CD4-positive, alpha-beta T cell treated with Interleukin-6 for 4 hours (primary cell): ENCODE data around the gene CACNA2D2.

Source experiments
- DNase-seq: peaks from one replicate; pipeline ENCODE4 v3.0.0-alpha.2; 2020; ENCODE audit warnings: mixed read lengths

The CACNA2D2 gene

DNA sequence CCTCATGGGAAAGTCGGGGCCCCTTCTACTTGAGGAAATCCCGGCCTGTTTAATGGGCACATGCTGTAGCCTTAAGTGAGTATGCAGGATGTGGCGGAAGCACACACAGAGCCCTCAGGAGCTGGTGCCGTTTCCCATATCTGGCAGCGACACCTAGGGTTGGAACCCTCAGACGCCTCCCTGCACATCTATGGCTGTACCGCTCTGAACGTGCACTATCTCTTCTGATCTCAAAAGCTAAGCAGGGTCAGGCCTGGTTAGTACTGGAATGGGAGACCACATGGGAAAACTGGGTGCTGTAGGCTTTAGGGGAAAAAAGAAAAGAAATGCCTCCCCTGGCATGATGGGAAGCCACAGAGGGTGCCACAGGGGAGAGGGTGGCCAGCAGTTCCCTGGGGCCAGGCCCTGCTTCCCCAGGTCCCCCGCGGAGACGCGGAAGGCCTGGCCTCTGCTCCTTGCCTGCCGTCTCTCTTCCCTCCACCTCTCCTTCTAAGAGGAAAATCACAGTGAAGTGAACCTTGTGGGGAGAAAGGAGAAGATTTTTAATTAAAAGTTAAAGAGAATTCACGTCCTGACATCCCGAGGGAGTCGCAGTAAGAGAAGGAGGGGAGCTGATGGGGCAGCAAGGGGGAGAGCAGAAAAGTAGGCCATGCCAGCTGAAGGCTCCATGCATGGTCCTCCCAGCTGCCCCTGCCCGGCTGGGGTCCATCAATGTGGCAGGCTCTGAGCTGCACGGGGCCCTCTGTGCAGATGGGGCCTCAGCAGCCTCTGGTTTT lies 83.7 kb downstream of the CACNA2D2 start:
- DNase-seq: no peak

- no peak for DNase-seq
Measured at GRCh38 chr3:50418850-50419249, 84.6 kb downstream of the CACNA2D2 start.

- DNase-seq: no peak
Measured at GRCh38 chr3:50417637-50418033, 85.8 kb downstream of the CACNA2D2 start.

DNA sequence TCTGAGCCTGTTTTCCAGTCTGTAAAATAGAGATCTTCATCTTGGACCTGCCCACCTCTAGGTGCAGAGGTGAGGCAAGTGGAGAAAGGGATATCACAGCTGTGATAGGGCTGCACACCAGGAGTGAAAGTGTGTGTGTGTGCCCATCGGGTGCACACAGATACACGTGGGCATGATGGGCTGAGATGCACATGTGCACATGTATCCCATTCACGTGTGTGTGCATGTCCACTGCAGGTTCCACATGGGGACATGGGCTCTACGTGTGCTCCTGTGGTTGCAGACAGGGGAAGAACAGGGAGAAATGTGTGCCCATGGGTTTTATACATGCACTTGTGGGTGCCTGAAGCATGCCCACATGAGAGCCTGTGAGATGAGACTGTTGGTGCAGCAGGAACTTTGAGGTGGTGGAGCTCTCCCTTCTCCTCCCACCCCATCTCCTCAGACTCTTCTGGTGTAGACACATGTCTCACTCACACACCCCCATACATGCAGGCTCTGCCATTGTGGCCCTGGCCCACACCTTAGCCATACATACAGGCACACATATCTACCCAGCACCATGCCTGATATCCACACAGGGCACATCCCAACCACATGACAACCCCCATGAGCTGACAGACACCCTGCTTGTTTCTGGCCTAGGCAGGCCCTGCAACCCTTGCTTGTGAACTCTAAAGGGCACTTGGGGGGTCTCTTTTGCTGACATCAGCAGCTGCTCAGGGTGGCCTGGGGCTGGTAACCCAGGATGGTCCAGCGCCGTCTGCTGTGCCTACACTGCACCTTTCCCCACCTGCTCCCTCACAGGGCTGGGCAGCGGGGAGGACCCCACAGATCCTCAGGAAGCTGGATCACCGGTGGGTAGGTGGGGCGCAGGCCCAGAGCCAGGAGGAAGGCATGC lies 86.4 kb downstream of the CACNA2D2 start:
- no peak for DNase-seq

DNA sequence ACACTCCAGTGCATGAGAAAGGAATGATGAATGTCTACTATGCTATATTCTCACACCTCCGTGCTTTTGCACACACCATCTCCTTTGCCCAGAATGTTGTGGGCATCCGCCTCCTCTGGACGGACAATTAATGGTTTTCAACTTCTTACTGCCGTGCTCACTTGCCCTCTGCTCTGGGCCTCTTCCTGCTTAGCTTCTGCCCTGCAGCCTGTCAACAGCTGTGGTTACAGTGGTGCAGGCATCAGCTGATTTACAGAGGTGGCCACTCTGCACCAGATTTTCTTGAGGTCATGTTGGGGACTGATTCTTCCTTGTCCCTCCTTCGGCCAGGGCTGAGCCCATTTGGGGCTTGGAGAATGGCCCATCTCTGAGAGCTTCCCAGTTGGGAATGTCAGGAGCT lies 87.6 kb downstream of the CACNA2D2 start:
- DNase-seq: no peak

GRCh38 chr3:50415061-50415460 lies 88.4 kb downstream of the CACNA2D2 start:
- DNase-seq: no peak

DNA sequence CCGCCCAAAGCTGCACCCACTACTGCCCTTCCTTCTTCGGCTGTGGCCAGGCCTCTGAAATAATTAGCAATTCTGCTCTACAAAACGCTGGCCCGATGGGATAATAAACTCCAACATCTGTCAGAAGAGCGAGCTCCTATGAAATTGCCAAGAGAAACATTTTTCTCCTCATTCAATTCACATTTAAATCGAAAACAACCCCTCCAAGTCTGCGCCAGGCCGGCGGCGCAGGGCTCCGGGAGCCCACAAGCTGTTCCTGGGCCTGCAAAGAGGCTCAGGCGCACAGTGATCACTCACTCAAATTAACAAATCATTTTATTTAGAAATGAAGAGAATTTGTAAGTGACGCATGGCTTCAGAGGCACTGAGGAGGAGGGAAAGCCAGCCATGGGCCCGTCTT lies 88.8 kb downstream of the CACNA2D2 start:
- DNase-seq: no peak

- no peak for DNase-seq
Measured at GRCh38 chr3:50412231-50412754, 91.1 kb downstream of the CACNA2D2 start.

DNA sequence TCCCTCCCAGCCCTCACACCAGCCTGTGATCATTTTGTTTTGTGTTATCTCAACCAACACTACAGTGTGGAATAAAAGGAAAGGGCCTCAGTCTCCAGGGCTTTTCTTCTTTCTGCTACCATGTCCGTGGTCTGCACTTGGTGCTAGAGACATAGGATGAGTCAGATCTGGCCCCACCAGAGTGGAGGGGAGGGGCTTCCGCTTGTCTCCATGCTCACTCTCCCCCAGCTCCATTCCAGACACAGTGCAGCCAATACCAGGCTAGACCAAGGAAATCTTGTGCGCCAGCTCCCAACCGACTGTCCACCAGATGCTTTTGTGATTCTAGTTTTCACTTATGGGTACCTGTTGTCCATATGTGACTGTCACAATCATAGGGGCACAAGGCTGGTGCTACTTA lies 92.2 kb downstream of the CACNA2D2 start:
- DNase-seq: no peak

GRCh38 chr3:50410608-50411139 lies 92.8 kb downstream of the CACNA2D2 start:
- no peak for DNase-seq

GRCh38 chr3:50410185-50410584 lies 93.2 kb downstream of the CACNA2D2 start:
- no peak for DNase-seq

- no peak for DNase-seq
Measured at GRCh38 chr3:50408443-50408944, 94.9 kb downstream of the CACNA2D2 start.

DNA sequence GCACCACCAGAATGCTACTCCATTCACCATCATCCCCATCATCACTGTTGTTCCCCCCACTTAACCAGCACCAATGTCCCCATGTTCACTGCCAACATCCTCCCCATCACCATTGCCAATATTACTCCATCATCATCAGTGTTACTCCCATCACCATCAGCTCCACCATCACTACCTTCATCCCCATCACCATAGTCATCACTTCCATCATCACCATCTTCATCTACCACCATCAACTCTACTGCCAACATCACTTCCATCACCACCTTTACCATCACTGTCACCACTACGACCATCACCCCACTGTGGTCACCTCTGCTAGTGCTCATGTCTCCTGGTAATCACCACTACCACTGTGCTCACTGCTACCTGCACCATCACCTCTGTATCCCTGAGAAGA lies 96.9 kb downstream of the CACNA2D2 start:
- no peak for DNase-seq

DNA sequence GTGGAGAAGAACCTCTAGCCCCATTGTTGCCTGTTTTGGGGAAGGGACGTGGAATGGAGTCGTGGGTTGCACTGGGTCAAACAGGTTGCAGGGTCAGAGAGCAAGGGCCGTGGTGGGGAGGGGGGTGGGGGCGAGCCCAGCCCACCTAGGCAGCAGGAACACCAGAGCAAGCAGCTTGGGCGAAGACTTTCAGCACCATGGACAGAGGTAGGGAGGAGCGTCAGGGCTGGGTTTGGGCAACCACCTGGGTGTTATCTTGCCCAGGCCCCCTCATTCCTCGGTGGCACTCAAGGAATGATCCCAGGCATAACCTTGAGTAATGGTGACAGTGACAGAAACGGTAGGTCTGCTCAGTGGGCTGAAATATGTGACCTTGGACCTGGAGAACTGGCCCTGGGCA lies 98.2 kb downstream of the CACNA2D2 start:
- peak; percentile 17 for DNase-seq

DNA sequence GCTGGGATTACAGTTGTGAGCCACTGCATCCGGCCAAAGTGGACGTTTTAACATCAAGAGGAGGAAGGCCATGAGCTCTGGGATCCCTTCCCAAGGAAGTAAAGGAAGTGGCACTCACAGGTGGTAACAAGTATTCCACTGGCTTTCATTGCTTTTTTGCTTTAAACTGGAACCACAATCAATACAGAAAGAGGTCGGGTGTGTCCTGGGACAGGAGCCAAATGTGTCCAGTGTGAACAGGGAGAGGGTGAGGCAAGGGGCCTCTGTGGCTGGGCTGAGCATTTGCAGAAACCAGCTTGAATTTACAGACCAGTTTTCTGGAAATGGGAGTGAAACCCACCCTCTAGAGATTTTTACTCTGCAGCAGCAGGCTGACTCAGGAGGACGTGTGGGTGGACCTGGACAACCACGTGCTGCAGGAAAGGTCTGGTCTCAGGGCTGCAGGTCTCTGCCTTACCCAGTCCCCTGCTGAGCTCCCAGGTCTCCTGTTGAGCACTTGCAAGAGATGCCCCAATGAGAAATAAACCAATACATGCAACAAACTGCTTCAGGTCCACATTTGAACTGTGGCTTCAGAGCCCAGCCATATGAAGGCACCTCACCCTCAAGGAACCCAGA lies 101.3 kb downstream of the CACNA2D2 start:
- DNase-seq: no peak

DNA sequence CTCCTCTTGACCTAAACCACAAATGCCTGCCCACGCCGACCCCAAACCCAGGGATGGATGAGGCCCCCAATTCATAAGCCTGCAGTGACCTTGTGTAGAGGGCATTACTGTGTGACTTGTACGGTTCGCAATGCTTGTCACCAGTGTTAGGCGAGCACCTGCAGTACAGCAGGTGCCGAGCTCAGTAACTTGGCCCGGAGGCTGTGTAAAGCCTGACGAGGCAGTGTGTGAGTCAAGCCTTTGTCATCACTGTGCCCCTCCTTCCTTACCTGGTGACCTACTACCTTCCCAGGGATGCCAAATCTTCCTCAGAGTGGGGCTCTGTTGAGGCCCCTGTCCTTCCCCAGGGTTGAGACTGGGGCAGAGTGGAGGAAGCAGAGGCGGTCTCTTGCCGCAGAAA lies 106.9 kb downstream of the CACNA2D2 start:
- no peak for DNase-seq

- DNase-seq: no peak
Measured at GRCh38 chr3:50395070-50395860, 108.2 kb downstream of the CACNA2D2 start.

- DNase-seq: no peak
Measured at GRCh38 chr3:50393061-50393460, 110.4 kb downstream of the CACNA2D2 start.

DNA sequence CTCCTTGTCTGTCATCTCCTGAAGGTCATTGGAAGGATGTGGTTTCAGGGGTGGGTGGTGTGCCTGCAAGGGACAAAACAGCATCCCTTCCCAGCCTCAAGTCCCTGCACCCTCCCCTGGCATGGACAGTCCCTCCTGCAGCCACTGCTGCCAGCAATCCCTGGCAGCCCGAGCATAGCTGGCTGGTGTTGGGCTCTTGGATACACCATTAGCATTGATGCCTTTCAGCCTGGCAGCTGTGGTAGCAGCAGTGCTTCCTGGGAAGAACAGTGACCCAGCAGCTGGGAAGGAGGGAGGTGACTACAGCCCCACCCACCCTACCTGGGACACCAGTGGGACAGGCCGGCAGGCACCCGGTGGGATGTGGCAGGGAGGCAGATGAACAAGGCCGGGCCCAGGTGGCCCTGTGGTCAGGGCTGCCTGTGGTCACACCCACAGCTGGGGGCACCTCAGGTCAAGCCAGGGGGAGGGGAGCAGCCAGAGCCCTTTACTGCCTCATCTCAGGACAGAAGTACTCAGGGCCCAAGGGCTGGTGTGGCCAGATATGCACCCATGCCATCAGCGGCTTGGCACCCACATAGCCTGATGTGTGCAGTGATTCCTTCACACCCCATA lies 111.2 kb downstream of the CACNA2D2 start:
- no peak for DNase-seq

- no peak for DNase-seq
Measured at GRCh38 chr3:50390508-50391224, 112.8 kb downstream of the CACNA2D2 start.

DNA sequence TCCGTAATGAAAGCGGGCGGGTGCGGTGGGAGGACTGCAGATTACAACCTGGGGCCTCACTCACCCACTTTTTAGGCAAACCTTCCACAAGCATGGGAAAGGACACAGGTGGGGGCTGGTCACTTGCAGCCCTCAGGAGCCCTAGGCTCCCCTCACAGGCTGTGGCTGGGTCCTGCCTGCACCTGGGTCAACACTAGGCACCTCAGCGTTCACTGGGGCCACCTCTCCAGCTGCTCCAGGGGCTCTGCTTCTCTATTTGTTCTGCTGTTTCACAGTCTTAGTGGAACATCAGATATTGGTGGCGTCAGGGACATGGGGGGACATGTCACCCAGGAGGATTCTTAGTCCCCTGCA lies 114.0 kb downstream of the CACNA2D2 start:
- DNase-seq: no peak
